HCT116 (cell line): Measurements from ENCODE around the gene ESPNL. TPM values are rescaled to one million over a fixed set of nuclear protein-coding genes. Genes with fewer than 3 reads are reported as not detected.

ENCODE experiments used
- ATAC-seq: fragments of 200-7000 bp; cut with Tn5 transposase; 2 replicates; pipeline ENCODE4 v1.9.1; 2020; ENCODE audit warnings: mild to moderate bottlenecking, moderate library complexity
- BruUV-seq: library from RNA; stranded (reverse); fragments of 400-500 nt; replicated peaks from 2 replicates; lab custom pipeline; 2021; lab: Mats Ljungman, UMichigan
- CTCF ChIA-PET: fragments of 300-600 bp; sonication (Branson Sonifier 250); formaldehyde crosslinking; loops from one replicate; lab custom pipeline; 2021; ENCODE audit warnings: antibody characterized with exemption; lab: Charles Lee
- POLR2A ChIA-PET: fragments of 300-600, 350-600 bp; sonication (Branson Sonifier 250); formaldehyde crosslinking; loops from one replicate; lab custom pipeline; 2021; ENCODE audit warnings: antibody characterized with exemption; lab: Charles Lee
- RAD21 ChIA-PET, 2 experiments: fragments of 300-600 bp; sonication (Branson Sonifier 250); formaldehyde crosslinking; loops; one replicate each; lab custom pipeline; 2023; ENCODE audit warnings: low total read pairs in 2 of 2; ENCODE audit not compliant: uncharacterized antibody in 2 of 2, unreplicated experiment in 2 of 2, low non-redundant PET in 1 of 2; lab: Charles Lee
- DNase-seq: peaks from one replicate; pipeline ENCODE4 v3.0.0-alpha.2; 2010; ENCODE audit warnings: low read depth, low spot score
- H2AFZ ChIP-seq: fragments of 200-600 bp; shearing (Covaris generic), sonication (generic); 2 replicates; pipeline ENCODE4 v1.6.1; 2017; ENCODE audit warnings: low read depth, mixed run types, mixed read lengths, antibody characterized with exemption, low read length; ENCODE audit not compliant: poor library complexity, severe bottlenecking
- H3K27ac ChIP-seq: 2 replicates; pipeline ENCODE4 v1.5.1; 2012; ENCODE audit warnings: low read depth, low read length
- H3K27me3 ChIP-seq: fragments of 200-600 bp; sonication (generic); 2 replicates; pipeline ENCODE4 v1.6.1; 2016; ENCODE audit warnings: mixed run types, low read length, mixed read lengths; ENCODE audit not compliant: insufficient read depth
- H3K36me3 ChIP-seq, 2 experiments: fragments of 200-500 bp in 1 of 2; fragments of 200-600 bp in 1 of 2; sonication (Bioruptor generic) in 1 of 2; sonication (generic) in 1 of 2; 2 replicates each; pipeline versions ENCODE4 v1.5.1 to v1.6.1; 2014 to 2016; ENCODE audit warnings: low read length in 2 of 2, inconsistent platforms in 1 of 2, mixed read lengths in 1 of 2, mixed run types in 1 of 2; ENCODE audit not compliant: insufficient read depth in 2 of 2, control insufficient read depth in 1 of 2
- H3K4me1 ChIP-seq, 2 experiments: fragments of 200-600 bp in 1 of 2; sonication (generic) in 1 of 2; 2 replicates each; pipeline versions ENCODE4 v1.5.1 to v1.6.1; 2012 to 2017; ENCODE audit warnings: low read length in 2 of 2, inconsistent platforms in 1 of 2, mild to moderate bottlenecking in 1 of 2, mixed read lengths in 1 of 2, mixed run types in 1 of 2, moderate library complexity in 1 of 2; ENCODE audit not compliant: insufficient read depth in 2 of 2, control insufficient read depth in 1 of 2
- H3K4me2 ChIP-seq: fragments of 200-600 bp; sonication (generic); 2 replicates; pipeline ENCODE4 v1.6.1; 2017; ENCODE audit warnings: mixed run types, low read length, mixed read lengths
- H3K4me3 ChIP-seq, 2 experiments: fragments of 200-600 bp in 1 of 2; sonication (generic) in 1 of 2; replicated peaks in 1 of 2; 2 replicates each; pipeline ENCODE4 v1.5.1; 2011 to 2016; ENCODE audit warnings: low read length in 2 of 2, control low read depth in 1 of 2, low read depth in 1 of 2, mild to moderate bottlenecking in 1 of 2, mixed read lengths in 1 of 2, mixed run types in 1 of 2
- H3K79me2 ChIP-seq: fragments of 200-600 bp; sonication (generic); 2 replicates; pipeline ENCODE4 v1.6.1; 2017; ENCODE audit warnings: mild to moderate bottlenecking, mixed run types, low read length, moderate library complexity, mixed read lengths; ENCODE audit not compliant: insufficient read depth
- H3K9ac ChIP-seq: fragments of 200-600 bp; sonication (generic); 2 replicates; pipeline ENCODE4 v1.6.1; 2016; ENCODE audit warnings: low read length, mixed read lengths
- H3K9me2 ChIP-seq: fragments of 200-600 bp; sonication (generic), shearing (Covaris generic); 2 replicates; pipeline ENCODE4 v1.6.1; 2017; ENCODE audit warnings: mixed run types, mild to moderate bottlenecking, moderate library complexity; ENCODE audit not compliant: insufficient read depth
- H3K9me3 ChIP-seq, 2 experiments: fragments of 200-500 bp in 1 of 2; fragments of 200-600 bp in 1 of 2; sonication (Bioruptor generic) in 1 of 2; sonication (generic) in 1 of 2; 2 replicates each; pipeline ENCODE4 v1.6.1; 2014 to 2017; ENCODE audit warnings: low read length in 2 of 2, mixed read lengths in 2 of 2, inconsistent platforms in 1 of 2, low read depth in 1 of 2, mild to moderate bottlenecking in 1 of 2, mixed run types in 1 of 2, moderate library complexity in 1 of 2; ENCODE audit not compliant: control insufficient read depth in 1 of 2, insufficient read depth in 1 of 2
- H4K20me1 ChIP-seq: fragments of 200-600 bp; sonication (generic), shearing (Covaris generic); 2 replicates; pipeline ENCODE4 v1.6.1; 2017; ENCODE audit warnings: mixed run types, mild to moderate bottlenecking, moderate library complexity; ENCODE audit not compliant: insufficient read depth
- CEBPB ChIP-seq: IDR thresholded peaks from 2 replicates; pipeline ENCODE4 v1.6.1; 2012; ENCODE audit warnings: low read depth
- EGR1 ChIP-seq: IDR thresholded peaks from 2 replicates; pipeline ENCODE4 v1.6.1; 2012; ENCODE audit warnings: low read depth
- ELF1 ChIP-seq: IDR thresholded peaks from 2 replicates; pipeline ENCODE4 v1.6.1; 2012; ENCODE audit warnings: low read depth, borderline replicate concordance
- EZH2 ChIP-seq: fragments of 200-600 bp; sonication (generic); IDR thresholded peaks from 2 replicates; pipeline ENCODE4 v1.6.1; 2017; ENCODE audit warnings: antibody characterized with exemption, mixed run types
- EZH2phosphoT487 ChIP-seq: fragments of 200-600 bp; IDR thresholded peaks from 2 replicates; pipeline ENCODE4 v1.6.1; 2018; ENCODE audit warnings: antibody characterized with exemption, borderline replicate concordance
- FOSL1 ChIP-seq: IDR thresholded peaks from 2 replicates; pipeline ENCODE4 v1.6.1; 2012; ENCODE audit warnings: low read depth
- JUND ChIP-seq: IDR thresholded peaks from 2 replicates; pipeline ENCODE4 v1.6.1; 2012
- MAX ChIP-seq: IDR thresholded peaks from 2 replicates; pipeline ENCODE4 v1.6.1; 2012
- POLR2A ChIP-seq: IDR thresholded peaks from 2 replicates; pipeline ENCODE4 v1.7.0; 2011; ENCODE audit warnings: borderline replicate concordance; ENCODE audit not compliant: insufficient read depth, insufficient read length; ENCODE audit errors: extremely low read depth
- POLR2AphosphoS5 ChIP-seq: IDR thresholded peaks from 2 replicates; pipeline ENCODE4 v1.6.1; 2011; ENCODE audit warnings: mild to moderate bottlenecking, low read depth, low read length, moderate library complexity
- RAD21 ChIP-seq: IDR thresholded peaks from 2 replicates; pipeline ENCODE4 v1.6.1; 2012; ENCODE audit warnings: low read depth, mild to moderate bottlenecking
- SP1 ChIP-seq: IDR thresholded peaks from 2 replicates; pipeline ENCODE4 v1.6.1; 2012; ENCODE audit warnings: low read depth
- SRF ChIP-seq: IDR thresholded peaks from 2 replicates; pipeline ENCODE4 v1.6.1; 2012; ENCODE audit warnings: low read depth
- YY1 ChIP-seq: IDR thresholded peaks from 2 replicates; pipeline ENCODE4 v1.6.1; 2011; ENCODE audit warnings: low read length, low read depth, moderate library complexity, mild to moderate bottlenecking; ENCODE audit not compliant: insufficient replicate concordance; ENCODE audit errors: extremely low read depth
- ZBTB33 ChIP-seq: IDR thresholded peaks from 2 replicates; pipeline ENCODE4 v1.6.1; 2011; ENCODE audit warnings: mild to moderate bottlenecking, low read length, moderate library complexity; ENCODE audit not compliant: insufficient replicate concordance; ENCODE audit errors: extremely low read depth
- ZFX ChIP-seq: fragments of 450-650 bp; IDR thresholded peaks from 2 replicates; pipeline ENCODE4 v1.6.1; 2017
- ZNF274 ChIP-seq: fragments of 200-500 bp; sonication (Bioruptor generic); IDR thresholded peaks from 2 replicates; pipeline ENCODE4 v1.6.1; 2014; ENCODE audit warnings: mild to moderate bottlenecking, low read depth, low read length, inconsistent platforms
- intact Hi-C: fragments of 100-400 bp; cut with micrococcal nuclease; formaldehyde crosslinking; loops from 2 replicates; pipeline ENCODE4 v1.10.0; 2022
- total RNA-seq: library from RNA; stranded (reverse); gene quantifications from one replicate; pipeline ENCODE4 v1.2.1, GENCODE V29; 2021; ENCODE audit not compliant: unreplicated experiment
- TF ChIP-seq, protein P1 (sequence below): IDR thresholded peaks from 2 replicates; pipeline ENCODE4 v1.6.1; 2012
- TF ChIP-seq, protein P2 (sequence below): IDR thresholded peaks from 2 replicates; pipeline ENCODE4 v1.6.1; 2012; ENCODE audit warnings: low read depth

Gene ESPNL
- total RNA-seq, 1 experiment from 2014 or later: 0.22 TPM

GRCh38 chr2:238092486-238093035 is 7.6 kb upstream of the ESPNL start:
- RAD21 ChIA-PET: no interaction called here

More at GRCh38 chr2:238092486-238093035, 7.6 kb upstream of the ESPNL start:
- BruUV-seq: no TSS peak
- CTCF ChIA-PET: no interaction called here
- Histone ChIP-seq H3K27me3 (no peaks in the 10 kb centered on the region), H4K20me1 (no peaks in the 10 kb centered on the region), H2AFZ (no peak overlapping the region), H3K4me3 (no peak overlapping the region), H3K79me2 (no peaks in the 10 kb centered on the region), H3K4me2 (no peak overlapping the region), H3K27ac (no peak overlapping the region), H3K9ac (no peak overlapping the region), H3K9me3 (no peaks in the 10 kb centered on the region), H3K4me1 (no peaks in the 10 kb centered on the region), H3K36me3 (no peaks in the 10 kb centered on the region), H3K9me2 (no peaks in the 10 kb centered on the region)
- intact Hi-C loops: no loop called here
- no peak for ATAC-seq
- no peak for DNase-seq
- POLR2A ChIA-PET: no interaction called here
- no peak for TF ChIP-seq FOSL1
- no peak for TF ChIP-seq ZNF274
- no peak for TF ChIP-seq RAD21
- TF ChIP-seq, protein P1, sequence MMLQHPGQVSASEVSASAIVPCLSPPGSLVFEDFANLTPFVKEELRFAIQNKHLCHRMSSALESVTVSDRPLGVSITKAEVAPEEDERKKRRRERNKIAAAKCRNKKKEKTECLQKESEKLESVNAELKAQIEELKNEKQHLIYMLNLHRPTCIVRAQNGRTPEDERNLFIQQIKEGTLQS: no peak
- TF ChIP-seq ZBTB33: no peak
- TF ChIP-seq POLR2A: no peak
- TF ChIP-seq MAX: no peak
- no peak for TF ChIP-seq YY1
- TF ChIP-seq, protein P2, sequence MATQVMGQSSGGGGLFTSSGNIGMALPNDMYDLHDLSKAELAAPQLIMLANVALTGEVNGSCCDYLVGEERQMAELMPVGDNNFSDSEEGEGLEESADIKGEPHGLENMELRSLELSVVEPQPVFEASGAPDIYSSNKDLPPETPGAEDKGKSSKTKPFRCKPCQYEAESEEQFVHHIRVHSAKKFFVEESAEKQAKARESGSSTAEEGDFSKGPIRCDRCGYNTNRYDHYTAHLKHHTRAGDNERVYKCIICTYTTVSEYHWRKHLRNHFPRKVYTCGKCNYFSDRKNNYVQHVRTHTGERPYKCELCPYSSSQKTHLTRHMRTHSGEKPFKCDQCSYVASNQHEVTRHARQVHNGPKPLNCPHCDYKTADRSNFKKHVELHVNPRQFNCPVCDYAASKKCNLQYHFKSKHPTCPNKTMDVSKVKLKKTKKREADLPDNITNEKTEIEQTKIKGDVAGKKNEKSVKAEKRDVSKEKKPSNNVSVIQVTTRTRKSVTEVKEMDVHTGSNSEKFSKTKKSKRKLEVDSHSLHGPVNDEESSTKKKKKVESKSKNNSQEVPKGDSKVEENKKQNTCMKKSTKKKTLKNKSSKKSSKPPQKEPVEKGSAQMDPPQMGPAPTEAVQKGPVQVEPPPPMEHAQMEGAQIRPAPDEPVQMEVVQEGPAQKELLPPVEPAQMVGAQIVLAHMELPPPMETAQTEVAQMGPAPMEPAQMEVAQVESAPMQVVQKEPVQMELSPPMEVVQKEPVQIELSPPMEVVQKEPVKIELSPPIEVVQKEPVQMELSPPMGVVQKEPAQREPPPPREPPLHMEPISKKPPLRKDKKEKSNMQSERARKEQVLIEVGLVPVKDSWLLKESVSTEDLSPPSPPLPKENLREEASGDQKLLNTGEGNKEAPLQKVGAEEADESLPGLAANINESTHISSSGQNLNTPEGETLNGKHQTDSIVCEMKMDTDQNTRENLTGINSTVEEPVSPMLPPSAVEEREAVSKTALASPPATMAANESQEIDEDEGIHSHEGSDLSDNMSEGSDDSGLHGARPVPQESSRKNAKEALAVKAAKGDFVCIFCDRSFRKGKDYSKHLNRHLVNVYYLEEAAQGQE: no peak
- TF ChIP-seq CEBPB: no peak
- TF ChIP-seq POLR2AphosphoS5: no peak
- TF ChIP-seq ELF1: no peak
- no peak for TF ChIP-seq SP1
- no peak for TF ChIP-seq JUND
- TF ChIP-seq SRF: no peak
- TF ChIP-seq EGR1: no peak
- no peak for TF ChIP-seq EZH2phosphoT487
- no peak for TF ChIP-seq EZH2
- no peak for TF ChIP-seq ZFX
